Nephron (organoid): Measurements from ENCODE around the gene OMP.

Source experiments
- H3K27ac Mint-ChIP-seq, 3 experiments: 2 replicates each; pipeline ENCODE4 v1.8.0; 2020; ENCODE audit warnings: mixed read lengths in 3 of 3, mild to moderate bottlenecking in 2 of 3, moderate library complexity in 1 of 3
- H3K27me3 Mint-ChIP-seq: 2 replicates; pipeline ENCODE4 v1.8.0; 2021; ENCODE audit warnings: low read depth, mild to moderate bottlenecking, moderate library complexity, mixed read lengths
- H3K36me3 Mint-ChIP-seq: 2 replicates; pipeline ENCODE4 v1.8.0; 2020; ENCODE audit warnings: low read depth, mixed read lengths
- H3K4me1 Mint-ChIP-seq: 2 replicates; pipeline ENCODE4 v1.8.0; 2020; ENCODE audit warnings: mixed read lengths
- H3K4me3 Mint-ChIP-seq, 3 experiments: 2 replicates each; pipeline ENCODE4 v1.8.0; 2020; ENCODE audit warnings: mild to moderate bottlenecking in 3 of 3, mixed read lengths in 3 of 3, moderate library complexity in 2 of 3
- H3K9me3 Mint-ChIP-seq: 2 replicates; pipeline ENCODE4 v1.8.0; 2020; ENCODE audit warnings: mixed read lengths
- TF ChIP-seq, protein P1 (sequence below), 3 experiments: fragments of 200-600 bp; sonication (generic); IDR thresholded peaks; one replicate each; pipeline ENCODE4 v1.5.0; 2021; ENCODE audit warnings: antibody characterized with exemption in 3 of 3; ENCODE audit not compliant: unreplicated experiment in 3 of 3

The OMP gene

DNA sequence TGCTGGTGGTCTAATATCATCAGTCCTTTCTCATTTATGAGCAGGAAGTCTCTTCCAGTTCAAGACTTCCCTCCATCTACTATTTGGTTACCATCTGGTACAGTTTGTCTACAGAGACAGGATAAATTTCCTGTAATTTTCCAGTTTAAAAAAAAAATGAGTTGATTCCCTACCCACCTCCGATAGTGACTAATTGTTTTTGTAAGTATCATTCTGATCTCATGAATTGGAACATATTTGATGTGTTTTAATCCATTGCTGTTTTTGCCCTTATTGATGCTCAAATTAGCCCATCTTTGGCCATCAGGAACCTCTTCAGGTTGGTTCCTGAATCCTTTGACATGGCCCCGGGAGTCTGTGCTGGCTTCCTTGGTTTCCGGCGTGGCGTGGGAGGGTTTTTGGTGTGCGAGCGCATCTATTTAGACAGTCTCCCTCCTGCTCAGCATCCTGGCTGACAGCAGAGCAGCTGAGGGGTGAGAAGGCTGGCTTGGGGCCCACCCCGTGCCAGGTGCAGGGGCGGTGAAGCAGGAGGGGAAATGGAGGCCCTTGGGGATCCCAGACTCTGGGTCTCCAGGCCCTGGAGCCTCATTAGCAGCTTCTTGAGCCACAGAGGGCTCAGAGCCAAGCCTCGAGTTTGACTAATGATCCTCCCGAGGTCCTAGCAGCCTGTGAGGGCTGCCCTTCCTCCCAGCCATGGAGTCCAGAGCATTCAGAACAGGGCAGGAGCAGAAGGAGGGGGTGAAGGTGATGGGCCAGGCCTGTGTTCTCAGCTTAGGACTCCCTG is 6.8 kb downstream of the OMP start:
- H3K36me3 Mint-ChIP-seq: peaks cover 5% of the 10 kb centered on the region
- no peak overlapping the region for H3K4me3 Mint-ChIP-seq
- peaks cover 26% of the 10 kb centered on the region for H3K4me1 Mint-ChIP-seq
- peak overlapping the region in 2 of 3 experiments; percentile 0 to 19 for H3K27ac Mint-ChIP-seq
- peaks cover 3% of the 10 kb centered on the region for H3K27me3 Mint-ChIP-seq
- no peaks in the 10 kb centered on the region for H3K9me3 Mint-ChIP-seq
- TF ChIP-seq, protein P1, sequence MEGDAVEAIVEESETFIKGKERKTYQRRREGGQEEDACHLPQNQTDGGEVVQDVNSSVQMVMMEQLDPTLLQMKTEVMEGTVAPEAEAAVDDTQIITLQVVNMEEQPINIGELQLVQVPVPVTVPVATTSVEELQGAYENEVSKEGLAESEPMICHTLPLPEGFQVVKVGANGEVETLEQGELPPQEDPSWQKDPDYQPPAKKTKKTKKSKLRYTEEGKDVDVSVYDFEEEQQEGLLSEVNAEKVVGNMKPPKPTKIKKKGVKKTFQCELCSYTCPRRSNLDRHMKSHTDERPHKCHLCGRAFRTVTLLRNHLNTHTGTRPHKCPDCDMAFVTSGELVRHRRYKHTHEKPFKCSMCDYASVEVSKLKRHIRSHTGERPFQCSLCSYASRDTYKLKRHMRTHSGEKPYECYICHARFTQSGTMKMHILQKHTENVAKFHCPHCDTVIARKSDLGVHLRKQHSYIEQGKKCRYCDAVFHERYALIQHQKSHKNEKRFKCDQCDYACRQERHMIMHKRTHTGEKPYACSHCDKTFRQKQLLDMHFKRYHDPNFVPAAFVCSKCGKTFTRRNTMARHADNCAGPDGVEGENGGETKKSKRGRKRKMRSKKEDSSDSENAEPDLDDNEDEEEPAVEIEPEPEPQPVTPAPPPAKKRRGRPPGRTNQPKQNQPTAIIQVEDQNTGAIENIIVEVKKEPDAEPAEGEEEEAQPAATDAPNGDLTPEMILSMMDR (IDR thresholded peaks at IDR 0.05; ENCODE audit: unreplicated experiment in 3 of 3): no peak

DNA sequence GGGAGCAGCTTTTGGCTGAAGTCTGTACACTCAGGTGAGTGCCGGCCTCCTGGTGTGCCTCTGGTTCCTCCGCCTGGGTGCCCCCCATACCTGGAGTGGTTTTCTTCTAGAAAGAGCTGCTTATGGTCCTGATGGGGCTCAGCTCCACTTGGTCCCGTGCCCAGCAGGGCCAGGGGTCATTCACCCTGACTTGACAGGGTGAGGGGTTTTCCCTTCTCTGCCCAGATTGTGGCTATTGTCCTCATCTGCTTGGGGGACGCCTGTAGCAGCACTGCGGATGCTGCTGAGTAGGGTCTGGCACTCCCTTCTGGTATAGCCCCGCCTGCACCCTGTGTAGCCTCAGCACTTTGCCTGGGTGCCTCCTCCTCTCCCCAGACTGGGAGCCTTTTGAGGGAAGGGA is 8.2 kb downstream of the OMP start:
- no peak overlapping the region for H3K27ac Mint-ChIP-seq
- peaks cover 26% of the 10 kb centered on the region for H3K4me1 Mint-ChIP-seq
- H3K9me3 Mint-ChIP-seq: no peaks in the 10 kb centered on the region
- H3K4me3 Mint-ChIP-seq: no peak overlapping the region
- peaks cover 3% of the 10 kb centered on the region for H3K27me3 Mint-ChIP-seq
- peaks cover 5% of the 10 kb centered on the region for H3K36me3 Mint-ChIP-seq
- TF ChIP-seq, protein P1 (IDR thresholded peaks at IDR 0.05; ENCODE audit: unreplicated experiment in 3 of 3): no peak

DNA sequence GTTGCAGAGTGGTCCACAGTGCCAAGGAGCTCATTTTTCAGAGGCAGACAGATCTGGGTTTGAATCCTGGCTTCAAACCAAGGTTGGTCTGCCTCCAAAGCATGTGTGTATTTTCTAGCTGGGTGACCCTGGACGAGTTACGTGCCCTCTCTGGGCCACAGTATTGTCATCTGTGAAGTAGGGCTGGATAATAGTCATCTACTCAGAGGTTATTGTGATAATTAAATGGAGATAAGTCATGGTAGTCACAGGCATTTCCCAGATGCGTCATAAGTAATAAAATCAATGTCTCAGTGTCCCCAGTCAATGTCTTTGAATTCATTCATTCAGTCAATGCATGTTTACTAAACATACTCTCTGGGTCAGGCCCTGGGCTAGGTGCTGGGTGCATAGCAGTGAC is 8.6 kb downstream of the OMP start:
- Mint-ChIP-seq H3K4me3 (no peak overlapping the region), H3K27me3 (peaks cover 3% of the 10 kb centered on the region), H3K36me3 (peaks cover 5% of the 10 kb centered on the region), H3K27ac (no peak overlapping the region), H3K9me3 (no peaks in the 10 kb centered on the region), H3K4me1 (peaks cover 26% of the 10 kb centered on the region)
- TF ChIP-seq, protein P1 (IDR thresholded peaks at IDR 0.05; ENCODE audit: unreplicated experiment in 3 of 3): no peak

DNA sequence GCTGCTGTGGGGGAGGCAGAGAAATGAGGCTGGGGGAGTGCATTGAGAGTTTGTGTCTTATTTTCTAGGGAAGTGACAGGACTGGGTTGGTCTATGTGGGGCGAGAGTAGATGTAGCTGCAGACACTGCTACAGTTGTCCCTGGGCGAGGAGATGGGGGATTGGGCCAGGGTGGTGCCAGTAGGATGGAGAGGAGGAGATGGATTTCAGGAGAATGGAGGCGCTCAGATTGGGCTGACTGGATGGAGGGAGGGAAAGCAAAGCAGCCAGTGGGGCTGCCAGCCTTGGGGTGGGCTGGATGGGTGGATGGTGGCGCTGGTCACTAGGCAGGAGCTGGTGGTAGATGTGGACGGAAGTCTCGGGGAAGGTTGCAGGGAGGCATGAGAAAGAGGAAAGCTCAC is 9.3 kb downstream of the OMP start:
- no peak overlapping the region for H3K4me3 Mint-ChIP-seq
- peaks cover 3% of the 10 kb centered on the region for H3K27me3 Mint-ChIP-seq
- TF ChIP-seq, protein P1 (IDR thresholded peaks at IDR 0.05; ENCODE audit: unreplicated experiment in 3 of 3): no peak
- peaks cover 5% of the 10 kb centered on the region for H3K36me3 Mint-ChIP-seq
- H3K4me1 Mint-ChIP-seq: peaks cover 26% of the 10 kb centered on the region
- no peak overlapping the region for H3K27ac Mint-ChIP-seq
- H3K9me3 Mint-ChIP-seq: no peaks in the 10 kb centered on the region

DNA sequence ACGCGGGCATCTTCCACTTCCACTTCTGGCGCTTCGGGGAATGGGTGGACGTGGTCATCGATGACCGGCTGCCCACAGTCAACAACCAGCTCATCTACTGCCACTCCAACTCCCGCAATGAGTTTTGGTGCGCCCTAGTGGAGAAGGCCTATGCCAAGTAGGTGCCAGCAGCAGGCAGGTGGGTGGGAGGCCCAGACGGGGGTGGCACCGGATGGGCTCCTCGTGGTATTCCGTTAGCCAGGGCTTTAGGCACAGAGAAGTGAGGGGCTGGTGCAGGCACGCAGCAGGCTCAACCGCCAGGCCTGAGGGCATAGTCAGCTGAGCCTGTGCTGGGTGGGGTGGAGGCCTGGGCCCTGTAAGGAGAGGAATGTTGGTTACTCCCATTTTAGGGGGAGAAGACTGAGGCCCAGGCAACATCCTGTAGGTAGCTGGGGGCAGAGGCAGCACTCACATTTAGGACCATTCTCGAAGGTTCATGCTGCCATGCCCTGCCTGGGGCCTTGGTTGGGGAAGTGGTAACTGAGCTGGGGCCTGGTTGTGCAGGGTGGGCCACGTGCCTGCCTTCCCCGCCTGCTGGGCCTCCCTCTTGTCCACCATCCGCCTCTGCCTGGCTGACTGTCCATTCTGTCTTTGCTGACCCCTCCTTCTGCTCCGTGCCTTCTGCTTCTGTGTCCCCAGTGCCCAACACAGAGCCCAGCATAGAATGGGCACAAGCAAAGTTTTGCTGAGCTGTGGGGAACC is 10.2 kb downstream of the OMP start:
- no peak overlapping the region for H3K27ac Mint-ChIP-seq
- peaks cover 3% of the 10 kb centered on the region for H3K27me3 Mint-ChIP-seq
- TF ChIP-seq, protein P1 (IDR thresholded peaks at IDR 0.05; ENCODE audit: unreplicated experiment in 3 of 3): no peak
- no peaks in the 10 kb centered on the region for H3K9me3 Mint-ChIP-seq
- H3K4me1 Mint-ChIP-seq: peaks cover 20% of the 10 kb centered on the region
- H3K4me3 Mint-ChIP-seq: no peak overlapping the region
- peaks cover 5% of the 10 kb centered on the region for H3K36me3 Mint-ChIP-seq
